GM21390 (cell line): ENCODE measurements around the gene RAB11FIP4.

Source experiments
- ATAC-seq: cut with Tn5 transposase; IDR thresholded peaks from one replicate; pipeline ENCODE4 v1.9.1; 2021; ENCODE audit not compliant: unreplicated experiment

The RAB11FIP4 gene

DNA sequence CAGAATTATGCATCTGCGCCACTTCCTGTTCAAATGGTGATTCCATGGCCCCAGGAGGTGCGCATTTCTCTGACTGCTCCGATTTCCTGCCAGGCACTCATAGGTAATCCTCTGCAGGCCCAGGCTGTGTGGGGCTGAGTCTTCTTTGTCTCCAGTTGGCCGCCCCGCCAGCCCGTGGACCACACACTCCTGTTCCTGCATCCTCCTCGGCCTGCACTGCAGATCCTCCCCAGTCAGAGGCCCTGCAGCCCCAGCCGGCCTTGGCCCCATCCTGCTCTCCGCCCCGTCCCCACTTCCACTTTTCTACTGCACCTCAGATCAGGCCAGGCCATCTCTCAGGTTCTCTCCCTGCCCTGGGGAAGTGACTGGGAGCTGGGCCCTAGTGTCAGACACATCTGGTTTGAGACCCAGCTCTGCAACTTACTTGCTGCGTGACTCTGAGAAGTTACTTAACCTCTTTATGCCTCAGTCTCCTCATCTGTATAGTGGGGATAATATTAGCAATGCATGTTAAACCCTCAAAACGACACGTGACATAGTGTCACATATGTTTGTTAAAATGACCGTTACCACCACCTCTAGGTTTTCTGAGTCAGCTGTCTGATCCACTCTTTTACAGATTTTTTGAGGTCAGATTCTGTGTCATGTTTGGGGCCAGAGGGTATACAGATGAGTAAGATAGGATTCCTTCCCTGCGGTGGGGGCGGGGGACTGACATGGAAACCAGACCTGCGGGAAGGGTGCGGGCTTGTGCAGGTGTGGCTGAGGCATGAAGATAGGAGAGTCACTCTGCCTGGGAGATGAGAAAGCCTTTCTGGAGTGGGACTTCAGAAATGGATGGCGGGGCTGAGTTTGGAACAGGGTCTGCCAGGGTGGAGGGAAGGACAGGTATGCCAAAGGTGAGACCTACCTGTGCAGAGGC is 12.8 kb downstream of the RAB11FIP4 start:
- ATAC-seq: no peak

DNA sequence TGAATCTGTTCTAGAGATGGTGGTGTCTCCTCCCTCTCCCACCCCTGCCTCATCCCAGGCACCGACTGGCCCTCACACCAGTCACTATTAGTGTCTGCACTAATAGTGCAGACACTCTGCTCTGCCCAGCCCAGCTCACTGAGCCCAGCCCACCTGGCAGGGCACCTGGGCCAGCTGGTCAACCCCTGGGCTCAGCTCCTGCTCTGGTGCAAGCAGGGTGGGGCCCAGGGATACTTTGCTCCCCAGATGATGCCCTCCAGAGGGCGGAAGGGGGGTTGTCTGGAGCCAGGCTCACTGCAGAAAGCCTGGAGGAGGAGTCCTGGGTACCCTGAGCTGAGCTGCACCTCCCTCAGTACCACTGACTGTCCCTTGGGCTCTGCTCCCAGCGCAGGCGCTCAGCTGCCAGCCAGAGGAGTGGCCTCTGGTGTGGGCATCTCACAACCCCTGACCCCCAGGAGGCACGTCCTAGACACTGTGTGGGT is 14.5 kb downstream of the RAB11FIP4 start:
- no peak for ATAC-seq

DNA sequence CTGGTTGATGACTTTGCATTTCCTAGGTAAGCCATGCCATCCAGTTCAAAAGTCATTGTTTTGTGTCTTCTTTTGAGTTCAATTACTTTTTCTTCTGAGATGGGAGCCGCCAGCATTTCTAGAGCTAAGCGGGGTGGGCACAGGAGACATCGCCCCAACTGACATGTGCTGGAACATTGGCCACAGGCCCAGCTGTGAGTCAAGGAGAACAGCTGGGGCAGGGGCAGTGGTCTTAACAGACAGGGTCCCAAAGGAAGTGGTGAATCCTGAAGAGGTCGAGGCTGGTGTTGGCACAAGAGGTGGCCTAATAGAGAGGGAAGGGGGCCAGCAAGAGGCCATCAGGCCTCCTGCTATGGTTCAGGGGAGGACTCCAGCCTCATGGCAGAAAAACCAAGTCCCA is 17.1 kb downstream of the RAB11FIP4 start:
- no peak for ATAC-seq

DNA sequence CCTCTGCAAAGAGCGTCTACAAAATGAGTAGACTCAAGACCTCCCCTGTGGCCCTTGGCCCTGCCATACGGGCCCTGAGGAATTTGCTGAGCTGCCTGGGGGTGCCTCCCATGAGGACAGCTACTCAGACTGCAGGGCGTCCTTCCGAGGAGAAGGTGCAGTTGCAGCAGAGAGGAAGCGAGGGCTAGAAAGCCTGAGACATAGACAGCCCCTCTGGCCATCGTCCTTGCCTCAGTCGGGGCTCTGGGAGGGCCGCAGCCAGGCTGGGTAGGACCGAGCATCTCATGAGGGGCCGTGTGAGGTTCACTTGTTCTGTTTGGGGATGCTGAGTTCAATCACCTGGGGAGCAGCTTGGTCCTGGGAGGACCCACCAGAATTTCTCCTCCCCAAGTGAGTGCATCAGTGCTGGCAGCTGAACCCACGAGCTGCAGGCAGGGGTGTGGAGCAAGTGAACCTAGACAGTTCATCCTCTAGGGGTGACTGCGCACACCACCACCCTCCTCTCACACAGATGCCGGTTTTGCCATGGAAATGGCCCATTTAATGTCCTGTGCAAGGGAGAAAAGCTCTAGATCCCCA is 20.3 kb downstream of the RAB11FIP4 start:
- no peak for ATAC-seq

DNA sequence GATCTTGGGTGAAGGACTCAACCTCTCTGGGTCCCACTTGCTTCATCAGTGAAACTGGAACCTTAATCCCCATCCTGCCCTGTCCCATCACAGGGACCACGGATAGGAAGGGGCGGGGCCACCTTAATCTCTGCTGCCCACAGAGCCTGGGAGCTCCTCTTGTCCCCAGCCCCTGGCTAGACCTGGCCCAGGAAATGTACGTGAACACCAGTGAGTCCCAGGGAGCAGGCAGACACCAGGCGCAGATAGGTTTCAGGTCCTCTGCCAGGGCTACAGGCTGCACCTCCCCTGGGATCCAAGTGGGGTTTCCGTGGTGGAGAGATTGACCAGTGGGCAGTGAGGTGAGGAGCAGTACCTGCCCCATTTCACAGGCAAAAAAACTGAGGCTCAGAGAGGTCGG is 21.0 kb downstream of the RAB11FIP4 start:
- ATAC-seq: no peak

DNA sequence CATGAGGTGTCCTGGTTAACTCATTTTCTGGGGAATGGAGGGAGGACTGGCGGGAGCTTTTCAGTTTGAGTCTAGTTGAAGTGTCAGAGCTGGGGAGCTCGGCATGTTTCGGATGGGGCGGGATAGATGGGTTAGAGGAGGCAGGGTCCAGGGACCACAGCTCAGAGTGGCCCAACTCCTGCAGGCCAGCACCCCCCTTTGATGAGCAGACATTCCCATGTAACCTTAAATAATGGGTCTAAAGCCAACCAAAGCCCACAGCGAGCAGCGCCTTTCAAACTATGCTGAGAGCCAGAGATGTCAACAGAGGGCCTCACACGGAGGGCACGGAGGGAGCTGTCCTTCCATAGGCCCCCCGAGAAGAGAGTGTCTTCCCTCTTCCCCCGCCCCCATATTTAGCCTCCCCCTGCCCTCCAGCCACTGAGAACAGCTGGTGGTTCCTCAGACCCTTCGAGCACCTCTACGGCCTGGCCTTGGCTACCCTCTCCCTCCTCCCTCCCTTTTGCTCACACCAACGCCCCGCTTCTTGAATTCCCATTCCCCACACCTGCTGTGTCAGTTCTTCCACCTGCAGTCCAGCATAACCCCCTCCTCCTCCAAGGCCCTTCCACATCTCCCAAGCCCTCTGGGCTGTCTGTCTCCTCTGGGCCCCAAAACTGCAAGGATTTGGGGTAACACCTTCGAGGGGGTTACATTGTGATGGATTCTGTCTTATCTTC is 21.8 kb downstream of the RAB11FIP4 start:
- ATAC-seq: no peak

DNA sequence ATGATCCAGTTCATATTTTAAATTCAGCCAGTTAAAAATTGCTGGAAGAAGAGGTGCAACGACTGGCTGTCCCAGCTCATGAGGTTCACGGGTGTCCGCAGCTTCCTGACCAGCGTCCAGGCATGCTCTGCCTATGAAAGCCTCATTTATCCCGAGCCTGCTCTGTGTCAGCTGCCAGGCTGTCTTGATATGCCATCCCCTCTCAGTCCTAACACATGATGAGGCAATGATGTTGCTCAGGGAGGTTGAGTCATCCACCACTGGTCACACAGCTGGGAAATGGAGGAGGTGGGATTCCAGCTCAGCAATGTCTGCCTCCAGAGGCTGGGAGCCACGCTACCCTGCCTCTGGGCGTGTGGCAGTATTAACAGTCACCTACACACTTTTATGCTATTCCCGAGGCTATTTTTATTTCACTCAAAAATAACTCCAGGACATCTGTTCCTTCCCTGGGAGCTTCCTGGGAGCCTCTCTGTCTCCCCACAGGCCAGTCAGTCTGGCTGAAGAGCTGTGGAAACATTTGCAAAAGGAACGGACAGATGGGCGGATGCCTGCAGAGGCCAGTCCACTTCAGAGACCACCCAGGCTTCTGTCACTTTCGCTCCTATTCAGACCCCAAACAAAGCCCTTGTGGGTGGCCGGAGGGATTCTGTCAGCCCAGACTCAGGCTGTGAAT is 22.5 kb downstream of the RAB11FIP4 start:
- ATAC-seq: no peak

DNA sequence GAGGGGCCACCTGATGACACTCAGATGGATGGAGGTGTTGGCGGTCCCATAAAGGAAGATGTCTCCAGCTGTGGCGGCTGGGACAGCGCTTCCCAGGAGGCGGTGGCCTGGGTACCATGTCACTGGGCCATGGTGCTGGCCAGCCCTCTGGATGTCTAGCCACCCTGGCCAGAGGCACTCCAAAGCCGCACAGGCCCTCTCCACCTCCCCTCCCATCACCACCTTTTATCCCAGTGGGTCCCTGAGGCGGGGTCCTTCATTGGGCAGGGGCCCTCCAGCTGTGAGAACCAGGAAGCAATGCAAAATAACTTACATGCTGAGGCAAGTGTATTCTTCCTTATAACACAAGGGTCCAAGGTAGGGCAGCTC is 23.1 kb downstream of the RAB11FIP4 start:
- no peak for ATAC-seq

DNA sequence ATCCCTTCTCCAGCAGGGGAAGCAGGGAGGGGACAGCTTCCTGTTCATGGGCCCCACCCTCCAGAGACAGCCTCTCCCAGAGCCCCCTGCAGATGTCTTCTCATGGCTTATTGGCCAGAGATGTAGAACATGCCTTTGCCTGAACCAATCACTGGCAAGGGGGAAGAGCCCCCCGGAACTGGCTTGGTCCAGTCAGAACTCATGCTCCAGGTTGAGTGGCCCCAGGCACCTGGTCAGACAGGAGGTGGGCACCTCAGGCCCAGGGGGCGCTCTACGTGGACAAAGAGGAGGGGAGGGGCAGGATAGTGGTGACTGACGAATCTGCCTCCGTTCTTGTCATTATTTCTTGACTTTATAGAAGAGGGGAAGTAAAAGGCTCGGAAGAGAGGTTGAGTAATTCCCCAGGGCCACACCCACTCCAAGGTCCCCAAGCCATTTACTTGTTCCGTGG is 23.6 kb downstream of the RAB11FIP4 start:
- ATAC-seq: no peak

DNA sequence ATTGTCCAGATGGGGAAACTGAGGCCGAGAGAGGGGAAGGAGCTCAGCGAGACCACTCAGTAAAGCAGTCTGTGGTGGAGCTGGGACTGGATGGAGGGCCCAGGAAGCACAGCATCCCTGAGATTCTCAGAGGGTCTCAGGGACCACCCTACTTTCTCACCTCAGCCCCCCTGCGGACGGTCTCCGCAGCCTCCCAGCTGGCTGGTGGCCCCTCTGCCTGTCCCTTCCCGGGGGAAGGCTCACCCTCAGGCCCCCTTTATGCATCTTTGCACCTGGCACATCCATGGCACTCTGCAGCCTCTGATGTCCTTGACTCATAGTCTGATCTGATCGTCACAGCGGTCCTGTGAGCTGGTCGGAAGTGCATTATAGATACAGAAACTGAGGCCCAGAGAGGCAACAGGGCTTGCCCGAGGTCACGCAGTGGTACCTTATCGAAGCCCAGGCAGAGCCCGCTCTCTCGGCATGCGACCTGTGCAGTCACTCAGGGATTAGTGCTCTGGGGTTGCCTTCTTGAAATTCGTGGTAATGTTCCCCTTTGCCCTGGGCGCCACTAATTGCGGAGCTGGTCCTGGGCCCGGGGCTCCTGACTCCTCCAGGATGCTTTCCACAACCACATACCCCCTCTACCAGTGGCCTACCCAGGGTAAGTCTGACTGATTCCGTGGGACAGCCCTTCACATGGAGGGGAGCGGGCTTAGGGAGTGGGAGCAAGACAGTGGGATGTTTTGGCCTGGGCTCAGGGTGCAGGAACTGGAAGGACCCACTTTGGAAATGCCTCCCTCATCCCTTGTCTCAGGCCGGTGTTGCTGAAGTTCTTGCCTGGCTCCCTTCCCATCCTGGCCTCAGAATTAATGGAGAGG is 24.4 kb downstream of the RAB11FIP4 start:
- no peak for ATAC-seq

DNA sequence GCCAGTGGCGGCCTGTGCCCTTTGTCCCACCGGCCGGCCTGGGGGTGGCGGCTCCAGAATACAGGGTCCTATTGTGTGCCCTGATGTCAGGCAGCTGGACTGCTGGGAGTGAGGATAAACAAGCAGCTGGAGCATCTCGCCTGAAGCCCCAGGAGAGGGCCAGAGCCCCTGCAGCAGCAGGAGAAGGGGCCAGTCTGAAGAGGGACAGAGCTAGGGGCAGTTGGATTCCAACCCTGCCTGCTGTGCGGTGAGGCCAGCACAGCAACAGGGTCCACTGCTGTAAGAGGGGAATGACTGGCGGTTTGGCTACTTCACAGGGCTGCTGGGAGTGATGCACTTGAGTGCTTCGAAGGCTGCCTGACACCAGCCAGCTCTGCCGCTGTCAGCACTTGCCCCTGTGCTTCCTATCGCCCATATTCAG is 25.0 kb downstream of the RAB11FIP4 start:
- no peak for ATAC-seq

DNA sequence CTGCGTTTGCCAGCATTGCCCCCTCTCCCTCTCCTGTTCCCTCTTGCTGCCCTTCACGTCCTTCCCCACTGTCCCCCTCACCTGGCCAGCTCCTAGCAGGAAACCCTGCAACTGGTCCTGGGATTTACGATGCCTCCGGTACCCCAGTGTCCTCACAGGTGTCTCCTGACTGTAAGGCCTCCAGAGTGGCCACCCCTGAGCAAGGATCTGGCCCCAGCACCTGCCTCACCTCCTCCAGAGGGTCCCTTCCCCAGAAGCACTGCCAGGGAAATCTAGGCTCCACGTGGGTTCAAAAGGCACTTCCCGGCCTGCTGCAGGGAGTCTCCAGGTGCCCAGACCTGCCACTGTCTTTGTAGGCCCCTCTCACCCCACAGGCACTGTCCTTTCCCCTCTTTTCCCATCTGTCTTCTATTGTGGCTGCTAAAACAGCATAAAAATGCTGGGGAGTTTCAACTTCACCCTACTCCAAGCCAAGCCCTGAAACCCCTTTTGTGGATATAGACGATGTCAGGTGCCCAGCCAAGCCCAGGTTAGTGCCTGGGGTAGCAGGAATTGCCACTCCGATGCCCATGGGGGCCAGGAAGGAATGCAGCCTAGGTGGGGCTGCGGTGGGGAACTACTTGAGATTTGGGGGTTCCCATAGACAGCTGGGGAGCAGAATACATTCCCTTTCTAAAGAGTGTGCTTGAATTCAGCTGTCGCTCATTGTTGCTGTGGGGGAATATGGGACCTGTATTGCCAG is 25.7 kb downstream of the RAB11FIP4 start:
- no peak for ATAC-seq

DNA sequence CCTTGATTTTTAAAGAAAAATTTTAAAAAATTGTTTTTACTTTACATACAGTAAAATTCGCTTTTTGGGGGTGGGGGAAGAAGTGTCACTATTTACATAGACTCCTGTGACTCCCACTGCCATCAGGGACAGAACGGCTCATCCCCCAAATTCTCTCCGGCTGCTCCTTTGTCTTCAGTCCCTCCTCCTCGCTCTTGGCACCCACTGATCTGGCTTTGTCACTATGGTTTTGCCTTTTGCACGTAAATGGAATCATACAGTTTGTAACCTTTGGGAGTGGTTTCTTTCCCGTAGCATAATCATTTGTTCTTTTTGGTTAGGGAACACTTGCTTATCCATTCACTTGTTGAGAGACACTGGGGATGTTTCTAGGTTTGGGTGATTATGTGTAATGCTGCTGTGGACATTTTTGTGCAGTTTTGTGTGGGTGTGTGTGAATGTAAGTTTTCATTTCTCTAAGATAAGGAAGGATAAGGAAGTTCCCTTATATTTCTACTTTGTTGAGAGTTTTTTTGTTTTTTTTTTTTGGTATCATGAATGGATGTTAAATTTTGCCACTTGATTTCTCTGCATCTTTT is 27.4 kb downstream of the RAB11FIP4 start:
- ATAC-seq: no peak

DNA sequence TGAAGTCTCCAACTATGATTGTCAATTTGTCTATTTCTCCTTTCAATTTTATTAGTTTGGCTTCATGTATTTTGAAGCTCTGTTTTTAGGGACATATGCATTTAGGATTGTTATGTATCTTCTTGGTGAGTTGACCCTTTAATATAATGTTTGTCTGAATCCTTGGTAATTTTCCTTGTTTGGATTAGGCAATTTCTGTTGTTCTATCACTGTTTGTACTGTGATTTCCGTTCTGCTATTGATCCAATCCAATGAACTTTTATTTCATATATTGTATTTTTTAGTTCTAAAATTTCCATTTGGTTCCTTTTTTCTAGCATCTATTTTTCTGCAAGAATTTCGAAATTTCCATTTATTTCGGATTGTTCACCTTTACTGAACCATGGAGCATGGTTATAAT is 31.0 kb downstream of the RAB11FIP4 start:
- no peak for ATAC-seq

DNA sequence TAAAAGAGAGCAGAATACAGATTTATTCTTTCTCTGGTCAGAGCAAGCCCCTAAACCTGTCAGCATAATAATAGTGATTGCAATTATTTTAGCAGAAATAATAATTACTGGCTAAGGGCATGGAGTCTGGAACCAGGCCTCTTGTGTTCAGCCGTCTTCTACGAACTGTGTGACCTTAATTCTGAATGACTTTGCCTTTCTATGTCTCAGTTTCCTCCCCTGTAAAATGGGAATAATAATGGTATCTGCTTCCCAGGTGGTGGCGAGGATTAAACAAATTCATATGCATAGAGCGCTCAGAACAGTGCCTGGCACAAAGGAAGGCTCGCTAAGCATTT is 33.4 kb downstream of the RAB11FIP4 start:
- ATAC-seq: no peak

DNA sequence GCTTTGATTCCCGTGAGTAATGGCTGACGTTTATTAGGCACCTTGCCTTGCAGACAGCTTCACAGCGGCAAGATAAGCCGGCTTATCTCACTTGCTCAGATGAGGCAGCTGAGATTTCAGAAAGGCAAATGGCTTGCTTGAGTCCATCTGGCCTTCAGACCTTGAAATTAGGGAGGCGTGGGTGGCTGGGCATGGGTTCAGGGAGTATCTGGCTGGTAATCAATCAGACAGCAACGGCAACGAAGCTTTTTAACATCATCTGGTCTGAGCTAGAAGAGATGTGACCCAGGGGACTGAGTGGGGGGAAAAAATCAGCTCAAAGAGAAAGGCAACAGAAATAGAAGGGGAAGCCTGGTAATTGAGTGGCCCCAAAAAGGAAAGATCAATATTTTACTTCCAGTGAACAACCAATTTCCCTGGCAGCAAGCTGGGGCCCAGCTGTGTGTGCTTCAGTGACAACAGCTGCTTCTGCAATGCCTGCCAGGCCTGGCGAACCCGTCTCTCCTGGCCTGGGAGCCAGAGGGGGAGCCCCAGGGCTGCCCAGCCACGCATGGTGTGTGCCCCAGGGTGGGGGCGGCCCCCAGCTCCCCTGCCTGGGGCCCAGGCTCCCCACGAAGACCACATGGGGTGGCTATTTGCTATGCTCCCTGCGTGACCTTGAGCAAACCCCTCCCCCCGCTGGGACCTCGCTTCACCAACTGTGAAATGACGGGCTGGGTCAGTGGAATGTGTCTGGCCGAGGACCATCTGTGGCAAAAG is 34.0 kb downstream of the RAB11FIP4 start:
- ATAC-seq: no peak

DNA sequence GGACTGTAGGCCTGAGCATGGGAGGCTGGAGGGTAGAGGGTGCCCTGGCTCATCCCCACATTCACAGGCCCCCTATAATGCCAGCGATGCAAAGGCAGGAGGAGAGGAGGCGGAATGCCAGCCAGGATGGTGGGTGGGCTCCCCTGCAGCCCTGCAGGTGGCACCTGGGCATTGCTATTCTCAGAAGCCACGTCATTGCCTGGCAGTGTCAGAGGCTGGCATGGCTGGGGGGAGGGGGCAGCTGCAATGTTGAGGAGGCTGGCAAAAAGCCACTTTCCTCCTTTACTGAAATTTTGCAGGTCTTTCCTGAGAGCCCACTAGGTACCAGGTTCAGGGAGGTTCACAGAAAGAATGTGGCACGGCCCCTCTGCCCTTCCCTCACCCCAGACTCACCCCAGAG is 36.2 kb downstream of the RAB11FIP4 start:
- ATAC-seq: no peak

DNA sequence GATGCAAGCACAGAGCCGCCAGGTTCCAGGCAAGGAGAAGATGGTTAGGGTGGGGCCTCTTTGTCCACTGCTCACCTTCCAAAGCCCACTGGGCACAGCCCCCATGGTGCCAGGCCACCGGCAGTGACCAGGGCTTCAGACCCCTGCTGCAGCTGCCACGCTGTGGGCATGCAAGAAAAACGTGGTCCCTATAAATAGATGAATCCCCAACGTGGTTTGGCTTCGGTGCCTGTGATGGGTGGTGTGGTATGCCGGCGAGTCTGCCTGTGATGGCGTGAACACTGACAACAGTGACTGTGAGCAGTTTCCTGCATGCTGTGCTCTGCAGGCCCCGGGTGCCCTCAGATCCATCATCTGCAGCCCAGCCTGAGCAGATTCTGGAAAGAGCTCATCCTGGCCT is 36.6 kb downstream of the RAB11FIP4 start:
- no peak for ATAC-seq

DNA sequence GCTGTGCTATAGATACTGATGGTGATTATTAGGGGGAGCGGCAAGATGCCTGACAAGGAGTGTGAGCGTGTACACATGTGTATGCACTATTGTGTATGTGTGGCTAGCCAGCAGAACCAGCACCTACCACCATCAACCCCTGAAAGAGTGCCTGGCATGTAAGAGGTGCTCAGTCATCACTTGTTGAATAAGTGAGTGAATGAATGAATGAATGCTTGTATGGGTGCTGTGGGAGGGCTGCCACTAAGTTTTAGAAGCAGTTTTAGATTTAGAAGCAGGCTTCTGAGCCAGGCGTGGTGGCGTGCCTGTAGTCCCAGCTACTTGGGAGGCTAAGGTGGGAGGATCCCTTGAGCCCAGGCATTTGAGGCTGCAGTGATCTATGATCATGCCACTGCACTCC is 37.0 kb downstream of the RAB11FIP4 start:
- no peak for ATAC-seq
